ENCODE results near the gene TMEM181.
"Not testable (repeated sequence)": the region's sequence is repeated elsewhere in the genome, so short reads cannot be mapped to it uniquely, and the experiment has no call there.

Gene TMEM181

GRCh38 chr6:158559895-158560835 is at the start of gene TMEM181:
Gene TMEM181 (plus strand): TSS chr6:158560091. CDS start chr6:158560225, 134 bp downstream.
- DNase-seq: peak; percentile 49 to 70

GRCh38 chr6:158512809-158513208 is 47.1 kb upstream of the TMEM181 start:
- DNase-seq: no peak

- no peak for DNase-seq
Observed at GRCh38 chr6:158514176-158514575, 45.7 kb upstream of the TMEM181 start.

DNA sequence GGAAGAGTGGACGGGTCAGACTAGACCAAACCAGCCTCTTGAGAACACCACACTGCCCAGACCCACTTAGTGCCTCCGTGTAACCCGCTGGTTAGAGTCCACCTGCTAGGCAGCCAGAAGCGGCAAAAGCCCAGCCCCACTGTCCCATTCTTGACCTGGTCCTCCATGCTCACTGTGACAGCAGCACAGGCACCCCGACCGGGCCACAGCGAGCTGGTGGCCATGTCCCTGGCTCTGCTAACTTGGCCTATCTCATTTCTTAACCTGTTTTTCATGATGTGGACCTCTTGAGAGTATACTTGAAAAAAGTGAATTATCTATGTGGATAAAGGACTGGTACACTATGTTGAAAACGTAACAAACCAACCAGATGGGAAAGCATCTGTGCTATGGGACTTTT is 44.9 kb upstream of the TMEM181 start:
- no peak for DNase-seq

DNA sequence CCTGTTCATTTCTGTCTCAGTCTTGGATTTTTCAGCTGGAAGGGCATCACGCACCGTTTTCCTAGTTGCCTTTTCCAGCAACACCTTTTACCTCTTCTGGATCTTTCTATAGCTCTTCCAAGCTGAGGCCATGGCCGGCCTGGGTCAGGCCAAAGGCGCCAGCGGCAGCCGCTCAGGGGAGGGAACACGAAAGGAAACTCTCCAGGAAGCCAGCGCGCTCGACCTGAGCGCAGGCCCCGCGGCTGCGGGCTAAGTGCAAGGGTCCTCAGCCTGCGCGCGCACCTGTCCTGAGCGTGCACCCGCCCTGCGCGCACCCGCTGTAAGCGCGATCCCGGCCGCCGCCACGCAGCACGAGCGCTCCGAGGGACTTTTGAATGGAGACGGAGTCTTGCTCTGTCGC is 43.8 kb upstream of the TMEM181 start:
- no peak for DNase-seq

- DNase-seq: no peak
Observed at GRCh38 chr6:158517038-158517437, 42.9 kb upstream of the TMEM181 start.

- no peak for DNase-seq
Observed at GRCh38 chr6:158517581-158517980, 42.3 kb upstream of the TMEM181 start.

- DNase-seq: peak in 1 of 2 experiments; percentile 30
Observed at GRCh38 chr6:158518191-158519127, 41.4 kb upstream of the TMEM181 start.

DNA sequence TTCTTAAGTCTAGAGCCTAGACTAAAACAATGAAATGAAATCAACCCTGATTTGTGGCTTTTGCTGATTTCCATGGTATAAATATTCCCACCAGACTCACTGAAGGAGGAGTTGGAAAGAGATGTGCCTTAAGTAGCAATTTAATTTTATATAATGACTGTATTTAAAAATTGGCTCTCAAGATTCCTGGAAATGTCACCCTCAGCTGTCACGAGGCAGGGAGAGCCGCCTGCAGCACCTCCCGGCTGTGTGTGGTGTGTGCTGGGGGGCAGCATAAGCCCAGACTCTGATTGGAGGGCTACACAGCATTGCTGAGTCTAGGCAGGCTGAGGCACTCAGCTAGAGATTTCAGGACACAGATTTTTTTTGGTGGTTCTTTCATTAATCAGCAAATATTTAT is 40.6 kb upstream of the TMEM181 start:
- DNase-seq: no peak

DNA sequence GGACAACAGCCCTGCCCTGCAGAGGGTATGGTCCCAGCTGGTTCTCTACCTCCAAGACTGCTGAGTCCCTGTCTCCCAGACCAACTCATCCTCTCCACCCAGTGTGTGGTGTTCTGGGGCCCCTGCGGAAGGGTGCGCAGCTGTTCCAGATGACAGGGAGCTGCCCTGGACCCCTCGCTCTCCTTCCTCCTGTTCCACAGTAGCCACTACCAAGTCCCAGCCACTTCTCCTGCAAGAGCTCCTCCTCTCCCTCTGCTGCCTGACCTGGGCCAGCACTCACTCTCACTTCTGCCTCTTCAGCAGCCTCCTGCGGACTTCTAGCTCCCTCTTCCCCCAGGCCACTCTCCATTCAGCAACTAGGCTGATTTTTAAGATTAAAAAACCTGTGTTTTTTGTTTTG is 40.1 kb upstream of the TMEM181 start:
- no peak for DNase-seq

GRCh38 chr6:158520975-158521374 is 38.9 kb upstream of the TMEM181 start:
- DNase-seq: not testable (repeated sequence)

GRCh38 chr6:158521759-158522158 is 38.1 kb upstream of the TMEM181 start:
- DNase-seq: no peak

GRCh38 chr6:158522616-158523015 is 37.3 kb upstream of the TMEM181 start:
- DNase-seq: no peak

DNA sequence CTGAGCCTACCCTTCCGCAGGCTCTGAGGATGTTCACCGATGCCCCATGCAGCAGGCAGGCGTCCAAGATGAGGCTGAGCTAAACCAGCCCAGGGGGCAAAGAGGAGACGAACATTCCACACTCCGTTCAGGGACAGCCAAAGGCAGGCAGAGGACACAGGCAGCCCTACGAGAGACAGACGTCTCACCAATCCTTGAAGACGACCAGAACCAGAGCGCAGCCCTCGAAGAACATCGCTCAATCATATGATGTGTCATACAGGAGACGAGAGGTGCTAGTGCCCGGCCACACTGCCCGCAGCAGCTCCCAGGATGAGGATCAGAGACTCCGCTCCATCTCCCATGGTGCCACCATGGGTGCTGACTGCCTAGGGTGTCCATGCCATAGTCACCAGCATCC is 35.6 kb upstream of the TMEM181 start:
- DNase-seq: no peak

GRCh38 chr6:158527858-158528257 is 32.0 kb upstream of the TMEM181 start:
- not testable (repeated sequence) for DNase-seq

DNA sequence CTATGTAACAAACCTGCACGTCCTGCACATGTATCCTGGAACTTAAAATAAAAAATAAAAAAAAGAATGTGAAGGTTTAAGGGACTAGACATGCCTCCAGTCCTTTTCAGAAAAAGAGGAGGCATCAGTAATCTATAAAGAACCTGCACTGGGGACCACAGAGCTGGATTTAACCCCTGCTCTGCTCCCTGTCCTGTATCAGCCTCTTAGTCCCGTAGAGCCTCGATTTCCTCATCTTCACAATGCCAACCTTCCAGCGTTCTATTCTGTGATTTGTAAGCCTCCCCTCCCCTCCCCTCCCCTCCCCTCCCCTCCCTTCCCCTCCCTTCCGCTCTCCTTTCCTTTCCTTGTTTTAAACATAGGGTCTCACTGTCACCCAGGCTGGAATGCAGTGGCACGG is 31.1 kb upstream of the TMEM181 start:
- DNase-seq: no peak

GRCh38 chr6:158529629-158530028 is 30.3 kb upstream of the TMEM181 start:
- no peak for DNase-seq

DNA sequence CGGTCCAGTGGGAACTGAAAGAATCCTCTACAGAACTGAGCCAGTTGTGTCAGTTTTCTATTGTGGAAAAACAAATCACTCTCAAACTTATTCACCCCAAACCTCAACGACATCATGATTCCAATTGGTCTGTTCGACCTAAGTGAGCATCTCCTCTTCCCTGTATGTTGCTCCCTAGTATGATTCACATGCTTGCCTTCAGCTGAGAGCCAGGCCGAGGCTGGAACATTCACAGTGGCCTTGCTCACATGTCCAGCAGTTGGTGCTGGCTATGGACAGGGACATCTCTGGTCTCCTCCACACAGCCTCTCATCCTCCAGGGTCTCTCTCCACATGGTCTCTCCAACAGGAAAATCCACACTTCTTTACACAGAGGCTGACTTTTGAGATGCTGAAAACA is 28.3 kb upstream of the TMEM181 start:
- no peak for DNase-seq

GRCh38 chr6:158531970-158532369 is 27.9 kb upstream of the TMEM181 start:
- DNase-seq: no peak

DNA sequence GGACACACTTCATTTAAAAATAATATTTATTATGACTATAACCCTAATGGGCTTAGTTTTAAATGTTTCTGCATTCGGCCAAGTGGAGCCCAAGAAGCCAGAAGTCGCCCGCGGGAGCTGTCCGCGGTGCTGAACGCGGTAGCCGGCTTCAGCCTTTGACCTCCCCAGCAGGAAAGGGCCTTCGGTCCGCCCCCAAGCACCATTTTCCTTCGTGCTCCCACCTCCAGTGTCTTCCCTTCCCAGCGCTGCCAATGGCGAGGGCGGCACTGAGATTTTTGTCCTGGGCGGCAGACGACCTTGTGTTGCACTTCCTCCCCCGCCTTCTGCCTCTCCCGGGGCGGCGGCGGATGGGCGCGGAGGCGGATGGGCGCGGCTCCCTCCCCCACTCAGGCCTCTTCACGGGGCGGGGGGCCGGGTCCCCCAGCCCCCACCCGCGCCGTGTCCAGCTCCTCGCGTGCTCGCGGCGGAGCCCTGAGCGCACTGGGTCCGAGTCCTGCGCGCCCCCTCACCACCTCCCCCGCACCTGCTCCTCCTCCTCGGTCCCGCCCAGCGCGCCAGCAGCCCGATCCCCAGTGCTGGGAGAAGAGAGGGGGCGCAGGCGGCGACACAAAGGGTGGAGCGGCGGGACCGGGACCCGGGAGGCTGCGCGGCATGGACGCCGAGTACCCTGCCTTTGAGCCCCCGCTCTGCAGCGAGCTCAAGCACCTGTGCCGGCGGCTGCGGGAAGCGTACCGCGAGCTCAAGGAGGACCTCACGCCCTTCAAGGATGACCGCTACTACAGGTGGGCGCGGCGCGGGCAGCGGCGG is 23.6 kb upstream of the TMEM181 start:
- DNase-seq: peak in 1 of 2 experiments; percentile 28

GRCh38 chr6:158536891-158537798 is 22.7 kb upstream of the TMEM181 start:
- peak; percentile 44 to 50 for DNase-seq

DNA sequence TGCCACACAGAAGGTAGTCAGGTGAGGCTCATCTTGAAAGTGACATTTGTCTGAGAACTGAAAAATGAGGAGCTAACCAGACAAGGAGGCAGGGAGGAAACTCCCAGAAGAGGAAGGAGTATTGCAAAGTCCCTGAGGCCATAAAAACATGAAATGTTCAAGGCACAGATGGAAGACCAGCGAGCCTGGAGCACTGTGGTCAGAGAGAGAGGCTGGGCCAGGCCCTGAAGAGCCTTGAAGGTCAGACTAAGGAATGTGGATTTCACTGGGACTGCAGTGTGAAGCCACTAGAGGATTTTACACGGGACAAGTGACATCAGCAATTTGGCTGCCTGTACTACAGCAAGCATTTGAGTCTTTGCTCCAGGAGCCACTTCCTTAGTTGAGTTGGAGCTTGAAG is 21.1 kb upstream of the TMEM181 start:
- DNase-seq: no peak

All from NCI-H1930 (cell line).